ENCODE measurements around the gene LRBA. TPM values are rescaled to one million over a fixed set of nuclear protein-coding genes. Genes with fewer than 3 reads are reported as not detected.
"Not testable (repeated sequence)": the region's sequence is repeated elsewhere in the genome, so short reads cannot be mapped to it uniquely, and the experiment has no call there.

LRBA gene
- total RNA-seq, 1 donor, result 38.4 TPM

DNA sequence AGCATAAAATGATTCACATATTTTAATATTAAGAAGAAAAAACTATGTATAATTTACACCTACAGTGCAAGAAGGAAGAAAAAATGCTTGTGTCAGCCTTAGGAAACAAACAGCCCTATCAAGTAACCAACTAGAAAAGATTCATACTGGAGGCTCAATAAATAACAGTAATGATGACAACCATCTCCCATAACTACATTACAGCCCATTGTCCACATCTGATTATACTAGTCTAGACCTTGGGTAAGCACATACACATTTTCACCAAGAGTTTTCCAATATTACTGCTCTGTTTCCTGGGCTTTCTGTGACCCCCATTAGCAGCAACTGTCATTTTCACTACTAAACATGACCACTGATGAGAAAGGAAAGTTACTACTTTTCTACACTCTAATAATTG lies 263.4 kb downstream of the LRBA start:
- no peak for DNase-seq (ENCODE audit: low read depth)
- no peak overlapping the region for H3K4me3 ChIP-seq (ENCODE audit: low read depth, low read length)
- no peak for TF ChIP-seq CTCF (IDR thresholded peaks at IDR 0.05; ENCODE audit: insufficient read depth, low read depth, low read length)

DNA sequence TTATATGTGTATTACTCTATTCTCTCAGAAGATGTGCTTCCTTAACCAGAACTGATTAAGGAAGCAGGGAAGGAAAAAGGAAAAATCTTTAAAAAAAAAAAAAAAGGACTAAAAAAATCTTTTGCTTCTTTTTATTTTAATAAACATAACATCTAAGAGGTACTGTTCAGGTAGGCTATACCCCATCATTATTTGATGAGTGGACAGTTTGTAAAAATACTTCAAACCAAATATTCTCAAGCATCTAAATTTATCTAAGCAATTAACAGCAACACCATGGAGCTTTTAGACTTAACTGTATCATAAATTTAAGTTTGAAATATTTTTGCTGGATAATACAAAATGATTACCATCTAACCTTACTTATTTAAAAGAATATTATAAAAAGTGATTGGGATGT lies 264.3 kb downstream of the LRBA start:
- DNase-seq (ENCODE audit: low read depth), result no peak
- TF ChIP-seq CTCF (IDR thresholded peaks at IDR 0.05; ENCODE audit: insufficient read depth, low read depth, low read length), result no peak
- H3K4me3 ChIP-seq (ENCODE audit: low read depth, low read length), result no peak overlapping the region

DNA sequence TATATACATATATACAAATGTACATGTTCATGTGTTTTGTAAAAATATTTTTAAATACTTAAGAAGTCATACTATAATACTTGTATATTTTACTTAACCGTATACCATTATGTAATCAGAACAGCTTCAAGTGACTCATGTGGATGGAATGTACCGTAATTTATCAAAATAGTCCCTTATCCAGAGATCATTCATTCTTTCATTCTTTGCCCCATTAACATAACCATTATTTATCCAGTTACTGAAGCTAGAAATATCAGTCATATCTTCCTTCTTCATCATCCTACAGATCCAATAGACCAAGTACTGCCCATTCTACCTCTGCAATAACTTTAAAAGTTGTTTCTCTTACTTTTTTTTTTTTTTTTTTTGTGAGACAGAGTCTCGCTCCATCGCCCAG lies 268.9 kb downstream of the LRBA start:
- peak; percentile 26 for DNase-seq (ENCODE audit: low read depth)
- no peak for TF ChIP-seq CTCF (IDR thresholded peaks at IDR 0.05; ENCODE audit: insufficient read depth, low read depth, low read length)
- H3K4me3 ChIP-seq (ENCODE audit: low read depth, low read length), result no peak overlapping the region

- TF ChIP-seq CTCF (IDR thresholded peaks at IDR 0.05; ENCODE audit: insufficient read depth, low read depth, low read length), result no peak
- H3K4me3 ChIP-seq (ENCODE audit: low read depth, low read length), result no peak overlapping the region
- no peak for DNase-seq (ENCODE audit: low read depth)
Observed at GRCh38 chr4:150744570-150744969, 270.5 kb downstream of the LRBA start.

- DNase-seq (ENCODE audit: low read depth), result no peak
- no peak overlapping the region for H3K4me3 ChIP-seq (ENCODE audit: low read depth, low read length)
Observed at GRCh38 chr4:150743564-150744342, 271.3 kb downstream of the LRBA start.

GRCh38 chr4:150742930-150743329 lies 272.2 kb downstream of the LRBA start:
- DNase-seq (ENCODE audit: low read depth), result not testable (repeated sequence)

More at GRCh38 chr4:150743564-150744342, 271.3 kb downstream of the LRBA start:
- no peak for TF ChIP-seq CTCF (IDR thresholded peaks at IDR 0.05; ENCODE audit: insufficient read depth, low read depth, low read length)

DNA sequence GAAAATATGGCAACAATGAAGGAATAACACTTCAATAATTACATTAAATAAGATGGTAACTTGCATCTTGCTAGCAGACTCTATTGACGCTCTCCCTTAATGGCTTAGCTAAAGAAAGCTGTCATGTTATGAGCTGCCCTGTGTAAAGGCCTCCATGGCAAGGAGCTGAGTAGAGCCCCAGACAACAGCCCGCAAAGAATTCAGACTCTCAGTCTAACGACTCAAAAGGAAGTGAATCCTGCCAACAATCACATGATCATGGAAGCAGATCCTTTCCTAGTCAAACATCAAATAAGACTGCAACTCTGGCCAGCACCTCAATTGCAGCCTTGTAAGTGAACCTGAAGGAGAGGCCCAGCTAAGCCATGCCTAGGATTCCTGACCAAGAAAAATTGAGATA lies 275.5 kb downstream of the LRBA start:
- H3K4me3 ChIP-seq (ENCODE audit: low read depth, low read length), result no peak overlapping the region
- no peak for DNase-seq (ENCODE audit: low read depth)
- TF ChIP-seq CTCF (IDR thresholded peaks at IDR 0.05; ENCODE audit: insufficient read depth, low read depth, low read length), result no peak

More at GRCh38 chr4:150742930-150743329, 272.2 kb downstream of the LRBA start:
- not testable (repeated sequence) for H3K4me3 ChIP-seq (ENCODE audit: low read depth, low read length)

All from fibroblast of villous mesenchyme (primary cell).